Medulla oblongata (tissue), 1 donor: ENCODE data around the gene ABCG1.

Experiments used
- DNase-seq: peaks from one replicate; pipeline ENCODE4 v3.0.0-alpha.2; 2015; ENCODE audit errors: extremely low spot score

Gene ABCG1

DNA sequence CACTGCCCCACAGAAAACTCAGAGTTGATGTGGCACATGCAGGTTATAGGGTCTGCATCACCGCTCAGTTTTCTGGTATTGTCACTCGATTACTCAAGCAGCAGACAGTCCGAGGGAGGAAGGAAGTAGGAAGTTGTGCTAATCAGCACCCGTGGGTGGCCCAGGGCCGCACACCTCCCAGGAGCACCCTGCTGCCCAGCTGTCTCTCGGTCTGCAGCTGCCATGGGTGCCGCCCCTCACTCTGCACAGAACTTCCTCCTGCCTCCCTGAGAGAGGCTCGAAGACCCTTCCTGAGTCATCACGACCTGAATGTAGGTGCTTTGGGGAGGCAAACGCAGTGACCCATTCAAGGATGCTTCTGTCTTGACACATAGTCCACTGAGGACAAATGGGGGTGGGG, 100.4 kb downstream of the ABCG1 start:
- no peak for DNase-seq

- no peak for DNase-seq
Measured at GRCh38 chr21:42319851-42320572, 101.1 kb downstream of the ABCG1 start.

- DNase-seq, result no peak
Measured at GRCh38 chr21:42320791-42321190, 101.9 kb downstream of the ABCG1 start.

DNA sequence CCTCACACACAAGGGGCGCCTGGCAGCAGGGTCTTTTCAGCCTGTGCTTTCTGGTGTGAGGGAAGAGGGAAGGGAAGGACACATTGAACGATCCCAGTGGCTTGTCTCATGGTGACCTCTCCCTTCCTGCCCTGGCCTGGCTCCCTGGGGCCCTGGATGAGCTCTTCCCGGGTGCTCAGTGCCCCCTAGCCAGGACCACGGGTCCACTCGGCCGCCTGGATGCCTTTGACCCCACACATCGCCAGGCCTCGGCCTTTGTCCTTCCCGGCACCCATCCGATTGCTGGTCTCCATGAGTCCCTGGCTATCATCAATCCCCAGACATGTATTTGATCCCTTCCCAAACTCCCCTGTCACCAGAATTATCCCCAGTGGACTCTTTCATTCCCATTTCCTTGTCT, 102.3 kb downstream of the ABCG1 start:
- DNase-seq, result no peak

GRCh38 chr21:42321845-42322244, 102.9 kb downstream of the ABCG1 start:
- no peak for DNase-seq

GRCh38 chr21:42324896-42325295, 106.0 kb downstream of the ABCG1 start:
- no peak for DNase-seq

DNA sequence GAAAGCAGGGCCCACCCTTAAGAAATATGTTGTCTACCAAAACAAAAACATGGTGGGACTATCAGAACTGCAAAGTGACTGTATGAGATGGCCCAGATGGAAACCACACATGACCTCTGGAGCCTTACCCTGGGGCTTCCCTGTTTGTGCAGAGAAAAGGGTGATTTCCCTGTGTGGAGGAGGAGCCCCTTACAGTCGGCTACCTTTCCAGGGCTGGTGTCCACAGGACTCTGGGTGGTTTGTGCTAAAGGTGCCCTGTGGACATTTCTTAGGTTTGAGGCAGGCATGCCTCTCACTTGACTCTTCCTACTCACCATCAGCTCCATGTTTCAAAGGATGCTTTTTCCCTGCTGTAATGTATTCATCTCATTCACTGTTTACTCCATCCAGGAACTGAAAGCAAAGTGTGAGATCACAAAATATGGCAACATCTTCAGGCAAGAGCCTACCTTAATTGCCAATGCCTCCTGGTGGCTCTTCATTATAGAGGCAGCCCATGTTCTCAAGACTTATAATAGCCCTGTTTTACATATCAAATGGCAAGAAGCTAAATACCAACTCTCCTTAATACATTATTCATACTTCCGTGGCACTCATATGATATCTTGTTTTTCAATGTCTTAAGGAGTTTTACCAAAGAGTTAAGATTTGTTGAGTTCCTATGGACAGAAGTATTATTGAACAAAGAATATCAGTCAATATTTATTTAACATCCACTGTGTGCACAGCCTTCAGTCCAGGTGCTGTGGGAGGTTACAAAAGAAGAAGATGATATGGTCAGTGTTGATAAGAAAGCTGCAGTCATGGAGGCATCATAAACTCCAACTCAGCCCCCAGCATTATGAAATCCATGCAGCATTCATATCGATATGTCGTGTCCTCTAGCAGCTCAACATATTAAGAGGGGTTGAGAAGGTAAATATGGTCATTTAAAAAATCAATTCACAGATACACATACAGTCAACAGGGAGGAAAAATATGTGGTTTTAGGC, 111.7 kb downstream of the ABCG1 start:
- no peak for DNase-seq

- no peak for DNase-seq
Measured at GRCh38 chr21:42331660-42332059, 112.7 kb downstream of the ABCG1 start.

DNA sequence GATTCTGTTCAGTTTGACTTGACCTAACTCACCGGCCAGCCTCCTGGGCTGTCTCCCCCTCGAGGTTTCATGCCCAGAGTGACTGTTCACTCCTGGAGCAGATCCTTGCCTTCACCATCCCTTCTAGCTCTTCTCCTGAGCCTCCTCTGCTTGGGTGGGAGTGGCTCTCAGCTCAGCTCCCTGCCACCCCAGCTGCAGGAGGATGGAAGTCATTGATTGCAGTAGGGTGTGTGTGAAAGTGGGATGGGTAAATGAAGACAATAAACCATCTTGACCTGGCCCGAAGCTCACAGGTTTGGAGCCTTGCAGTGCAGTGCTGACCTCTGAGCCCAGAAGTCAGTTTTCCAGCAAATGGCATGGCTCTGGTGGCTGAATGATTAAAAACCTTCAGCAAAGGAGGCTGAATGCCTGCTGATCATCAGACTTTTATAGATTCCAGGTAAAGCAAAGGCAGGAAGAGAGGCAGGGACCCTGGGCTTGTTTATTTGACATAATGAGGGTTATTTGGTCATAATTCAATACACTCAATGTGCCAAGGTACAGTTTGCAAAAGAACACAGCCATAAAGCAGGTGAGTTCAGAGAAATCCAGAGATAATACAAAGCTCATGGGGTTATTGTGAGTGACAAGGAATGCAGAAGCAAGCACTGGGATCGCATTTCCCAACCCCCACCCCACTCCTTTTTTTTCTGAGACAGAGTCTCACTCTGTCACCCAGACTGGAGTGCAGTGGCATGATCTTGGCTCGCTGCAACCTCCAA, 113.8 kb downstream of the ABCG1 start:
- DNase-seq, result no peak

- no peak for DNase-seq
Measured at GRCh38 chr21:42336054-42336453, 117.1 kb downstream of the ABCG1 start.

GRCh38 chr21:42337276-42337675, 118.3 kb downstream of the ABCG1 start:
- no peak for DNase-seq

DNA sequence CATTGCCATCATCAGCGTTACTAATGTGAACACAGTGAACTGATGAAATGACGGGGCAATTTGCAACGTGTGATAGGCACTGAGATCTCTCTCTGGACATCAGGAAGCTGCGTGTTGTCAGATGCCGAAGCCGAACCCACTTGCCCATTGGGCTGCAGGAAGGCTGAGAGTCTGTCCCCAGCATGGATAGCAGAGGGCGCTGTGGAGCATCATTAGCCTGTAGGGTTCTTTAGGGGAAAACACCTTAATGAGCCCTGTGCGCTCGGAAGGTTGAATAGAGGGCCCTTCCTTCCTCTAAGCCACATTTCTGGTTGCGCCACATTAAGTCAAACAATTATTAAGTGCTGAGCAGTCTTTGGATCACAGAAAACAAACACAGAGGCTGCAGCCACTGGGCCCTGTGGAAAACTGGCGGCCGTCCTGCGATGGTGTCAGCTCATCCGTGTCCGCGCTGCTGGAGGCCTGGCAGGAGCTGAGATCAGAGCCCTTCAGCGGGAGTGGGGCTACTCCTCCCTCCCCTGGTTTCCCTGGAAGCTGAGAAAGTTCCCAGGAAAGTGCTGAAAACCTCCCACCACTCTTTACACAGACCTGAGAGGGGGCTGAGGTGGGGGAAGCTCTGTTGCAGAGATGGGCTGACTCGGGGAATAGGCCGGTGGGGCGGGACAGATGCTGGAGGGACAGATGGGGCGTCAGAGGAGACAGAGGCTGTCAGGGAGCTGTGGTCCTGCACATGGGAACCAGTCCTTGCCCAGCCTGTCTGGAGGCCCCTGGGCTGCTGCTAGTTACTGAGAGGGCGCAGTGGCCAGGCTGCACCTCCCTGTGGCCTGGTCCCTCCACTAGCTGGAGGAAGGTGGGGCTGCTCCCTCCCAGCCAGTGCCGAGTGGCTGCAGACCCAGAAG, 119.1 kb downstream of the ABCG1 start:
- DNase-seq, result peak; percentile 88

DNA sequence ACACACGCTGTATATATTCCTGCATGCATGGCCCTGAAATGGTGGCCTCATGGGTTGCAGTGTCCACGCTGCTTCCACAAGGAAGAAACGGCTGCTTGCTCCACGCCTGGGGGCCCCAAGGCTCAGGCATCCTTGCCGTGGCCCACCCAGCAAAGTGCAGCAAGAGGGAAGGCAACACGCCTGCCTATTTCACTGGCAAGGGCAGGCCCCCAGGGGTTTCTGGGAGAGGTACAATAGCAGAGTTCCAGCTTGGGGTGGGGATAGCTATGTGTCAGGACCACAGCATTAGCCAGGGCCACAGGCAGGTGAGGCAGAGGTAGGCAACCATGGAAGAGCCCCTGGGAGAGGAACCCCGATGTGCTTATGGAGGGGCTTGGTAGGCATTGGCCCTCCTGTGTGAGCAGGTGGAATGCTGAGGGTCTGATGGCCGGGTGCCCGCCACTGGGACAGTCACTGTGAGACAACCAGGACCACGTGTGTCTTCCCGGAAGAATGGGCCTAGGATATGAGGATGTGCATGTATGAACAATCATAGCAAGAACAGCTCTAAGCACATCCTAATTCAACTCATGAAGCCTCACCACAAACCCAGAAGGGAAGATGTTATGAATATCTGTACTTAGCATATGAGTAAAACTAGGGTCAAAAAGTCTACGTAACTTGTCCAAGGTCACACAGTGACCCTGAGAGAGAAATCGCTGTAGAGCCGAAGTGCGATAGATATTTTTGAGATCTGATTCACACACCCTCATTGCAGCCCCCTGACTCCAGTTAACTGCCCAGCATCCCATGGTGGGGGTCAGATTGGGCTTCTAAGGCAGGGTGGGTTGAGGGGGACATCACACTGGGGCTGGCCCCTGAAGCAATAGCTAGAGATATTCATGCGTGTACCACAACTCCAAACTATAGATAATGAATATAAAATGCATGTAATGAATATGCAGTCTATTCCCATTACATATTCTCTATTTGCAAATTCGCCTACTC, 120.1 kb downstream of the ABCG1 start:
- DNase-seq, result no peak

DNA sequence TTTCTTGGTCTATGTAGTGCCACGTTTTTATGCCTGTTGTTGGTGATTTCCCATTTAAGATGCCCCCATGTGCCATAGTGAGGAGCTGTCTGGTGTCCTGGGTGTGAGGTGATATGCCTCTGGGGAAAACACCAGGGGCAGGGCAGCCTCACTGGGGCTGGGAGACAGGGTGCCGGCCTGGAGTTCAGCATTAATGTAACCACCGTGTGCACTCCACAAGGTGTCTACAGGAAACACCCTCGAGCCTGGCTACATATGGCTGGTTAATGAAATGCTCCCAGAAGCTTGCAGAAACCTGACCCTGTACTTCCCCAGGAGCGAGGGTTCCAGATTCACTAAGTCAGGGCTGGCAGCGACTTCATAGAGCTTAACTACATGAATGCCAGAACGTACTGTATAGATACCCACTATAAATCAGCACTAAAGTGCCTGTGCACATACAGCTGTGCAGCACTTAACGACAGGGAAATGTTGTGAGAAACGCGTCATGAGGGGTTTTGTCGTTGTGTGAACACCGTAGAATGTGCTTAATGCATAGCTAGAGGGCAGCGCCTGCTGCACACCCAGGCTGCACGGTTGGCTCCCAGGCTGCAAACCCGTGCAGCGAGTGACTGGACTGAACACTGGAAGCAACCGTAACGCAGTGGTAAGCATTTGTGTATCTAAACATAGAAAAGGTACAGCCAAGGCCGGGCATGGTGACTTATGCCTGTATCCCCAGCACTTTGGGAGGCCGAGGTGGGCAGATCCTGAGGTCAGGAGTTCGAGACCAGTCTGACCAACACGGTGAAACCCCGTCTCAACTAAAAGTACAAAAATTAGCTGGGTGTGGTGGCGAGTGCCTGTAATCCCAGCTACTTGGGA, 121.5 kb downstream of the ABCG1 start:
- DNase-seq, result no peak

DNA sequence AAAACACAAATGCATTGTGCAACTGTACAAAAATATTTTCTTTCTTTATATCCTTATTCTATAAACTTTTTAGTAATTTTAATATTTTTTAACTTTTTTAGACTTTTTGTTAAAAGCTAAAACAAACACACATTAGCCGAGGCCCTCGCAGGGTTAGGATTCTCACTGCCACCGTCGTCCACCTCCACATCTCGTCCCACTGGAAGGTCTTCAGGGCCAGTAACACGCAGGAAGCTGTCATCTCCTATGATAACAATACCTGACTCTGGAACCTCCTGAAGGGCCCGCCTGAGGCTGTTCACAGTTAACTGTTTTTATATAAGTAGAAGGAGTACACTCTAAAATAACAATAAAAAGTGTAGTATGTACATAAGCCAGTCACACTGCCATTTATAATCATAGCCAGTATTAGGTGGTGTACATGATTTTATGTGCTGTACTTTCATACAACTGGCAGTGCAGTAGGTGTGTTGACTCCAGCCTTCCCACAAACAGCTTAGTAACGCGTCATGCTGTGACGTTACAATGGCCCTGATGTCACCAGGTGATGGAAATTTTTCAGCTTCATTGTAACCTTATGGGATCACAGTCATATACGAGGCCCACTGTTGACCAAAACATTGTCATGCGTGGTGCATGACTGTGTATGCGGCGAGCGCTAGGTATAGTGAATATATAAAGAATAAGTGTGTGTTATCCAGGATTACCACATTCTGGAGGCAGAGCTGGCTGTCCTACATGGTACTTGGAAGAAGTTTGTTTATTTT, 123.0 kb downstream of the ABCG1 start:
- no peak for DNase-seq

DNA sequence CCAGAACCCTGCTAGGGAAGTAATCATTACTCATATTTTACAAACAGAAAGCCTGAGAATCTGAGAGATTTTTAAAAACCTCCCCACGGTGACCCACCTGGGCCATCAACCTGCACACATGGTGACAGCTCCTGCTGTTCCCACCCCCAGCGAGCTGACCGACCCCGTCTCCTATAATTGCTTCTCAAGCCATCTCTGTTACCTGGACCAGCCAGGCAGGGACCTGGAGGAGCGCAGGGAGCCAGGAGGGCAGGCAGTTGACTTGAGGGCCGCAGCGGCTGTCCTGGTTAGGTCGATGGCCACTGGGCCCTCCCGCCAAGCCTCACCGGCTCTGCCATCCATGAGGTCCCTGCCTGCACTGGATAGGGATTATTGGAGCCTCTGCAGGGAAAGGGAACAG, 124.2 kb downstream of the ABCG1 start:
- no peak for DNase-seq

- DNase-seq, result no peak
Measured at GRCh38 chr21:42343556-42343955, 124.6 kb downstream of the ABCG1 start.

DNA sequence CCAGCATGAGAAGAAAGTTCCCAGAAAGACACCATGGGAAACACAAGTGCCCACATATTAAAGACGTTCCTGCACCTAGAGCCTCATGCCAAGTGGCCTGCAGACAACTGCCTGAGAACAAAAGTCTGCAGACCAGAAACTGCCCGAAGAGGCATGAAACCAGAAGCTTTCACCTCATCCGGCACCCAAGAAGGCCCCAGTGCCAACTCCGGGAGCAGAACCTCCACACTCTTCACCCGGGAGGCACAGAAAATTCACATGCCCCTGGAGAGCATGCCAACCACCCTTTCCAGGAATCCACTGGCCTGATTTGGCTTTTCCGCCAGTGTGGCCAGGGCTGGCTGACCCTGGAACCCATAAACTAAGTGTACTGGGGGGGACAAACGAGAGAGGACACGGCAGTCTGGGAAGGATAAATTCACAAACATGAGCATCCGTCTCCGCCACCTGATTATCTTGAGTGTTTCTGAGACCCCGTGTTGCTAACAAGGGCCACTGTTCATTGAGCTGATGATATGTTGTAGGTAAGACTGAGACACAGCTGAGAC, 125.1 kb downstream of the ABCG1 start:
- no peak for DNase-seq
